Activated T-cell treated with anti-CD3 and anti-CD28 coated beads, Interleukin-2, amount 50 U/mL, for 24 hours (primary cell): ENCODE results near the gene ZPR1.
"Not testable (repeated sequence)": the region's sequence is repeated elsewhere in the genome, so short reads cannot be mapped to it uniquely, and the experiment has no call there.

Source experiments
- DNase-seq: peaks from one replicate; pipeline ENCODE4 v3.0.0-alpha.2; 2020
- H3K27ac Mint-ChIP-seq: 2 replicates; pipeline ENCODE4 v1.8.0; 2020; ENCODE audit warnings: mild to moderate bottlenecking, mixed read lengths
- H3K27me3 Mint-ChIP-seq: 2 replicates; pipeline ENCODE4 v1.8.0; 2020; ENCODE audit warnings: mixed read lengths
- H3K36me3 Mint-ChIP-seq: 2 replicates; pipeline ENCODE4 v1.8.0; 2020; ENCODE audit warnings: low read depth, mixed read lengths
- H3K4me1 Mint-ChIP-seq: 2 replicates; pipeline ENCODE4 v1.8.0; 2020; ENCODE audit warnings: low read depth, mixed read lengths
- H3K4me3 Mint-ChIP-seq: 2 replicates; pipeline ENCODE4 v1.8.0; 2020; ENCODE audit warnings: mild to moderate bottlenecking, moderate library complexity, mixed read lengths
- H3K9me3 Mint-ChIP-seq: 2 replicates; pipeline ENCODE4 v1.8.0; 2020; ENCODE audit warnings: mixed read lengths

The ZPR1 gene, protein sequence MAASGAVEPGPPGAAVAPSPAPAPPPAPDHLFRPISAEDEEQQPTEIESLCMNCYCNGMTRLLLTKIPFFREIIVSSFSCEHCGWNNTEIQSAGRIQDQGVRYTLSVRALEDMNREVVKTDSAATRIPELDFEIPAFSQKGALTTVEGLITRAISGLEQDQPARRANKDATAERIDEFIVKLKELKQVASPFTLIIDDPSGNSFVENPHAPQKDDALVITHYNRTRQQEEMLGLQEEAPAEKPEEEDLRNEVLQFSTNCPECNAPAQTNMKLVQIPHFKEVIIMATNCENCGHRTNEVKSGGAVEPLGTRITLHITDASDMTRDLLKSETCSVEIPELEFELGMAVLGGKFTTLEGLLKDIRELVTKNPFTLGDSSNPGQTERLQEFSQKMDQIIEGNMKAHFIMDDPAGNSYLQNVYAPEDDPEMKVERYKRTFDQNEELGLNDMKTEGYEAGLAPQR

DNA sequence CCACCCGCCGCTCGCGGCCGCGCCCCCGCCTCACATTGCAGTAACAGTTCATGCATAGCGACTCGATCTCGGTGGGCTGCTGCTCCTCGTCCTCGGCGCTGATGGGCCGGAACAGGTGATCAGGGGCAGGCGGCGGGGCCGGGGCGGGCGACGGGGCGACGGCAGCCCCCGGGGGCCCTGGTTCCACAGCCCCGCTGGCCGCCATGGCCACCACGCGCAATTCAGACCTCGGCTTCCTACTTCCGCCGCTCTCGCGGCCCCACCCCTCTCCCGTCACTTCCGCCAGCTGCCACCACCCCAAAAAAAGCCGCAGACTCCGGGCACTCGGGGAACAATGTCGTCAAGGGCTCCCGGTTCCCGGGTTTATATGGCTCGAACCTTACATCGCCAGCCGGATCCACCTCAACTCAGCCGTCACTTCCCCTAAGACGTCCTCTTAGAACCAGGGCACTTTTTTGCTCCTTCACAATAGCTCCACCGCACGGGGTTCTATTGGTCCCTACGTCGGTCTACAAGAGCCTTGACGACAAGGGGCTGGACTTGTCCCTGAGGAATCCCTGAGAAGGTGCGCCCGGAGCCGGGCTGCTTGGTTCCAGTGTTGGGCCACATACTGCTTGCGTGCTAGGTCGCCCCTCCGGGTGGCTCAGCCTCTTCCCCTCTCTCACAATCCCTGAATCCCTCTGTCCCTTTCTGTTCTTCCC is at the start of gene ZPR1:
Gene ZPR1 (minus strand): TSS at position 238 of the 701 bp plus-strand sequence. CDS start 33 bp downstream, at position 205.
- peak; percentile 92 for DNase-seq
- peaks cover 48% of the 10 kb centered on the region for H3K36me3 Mint-ChIP-seq
- H3K27ac Mint-ChIP-seq: peak within 1 kb of the TSS; percentile 94
- H3K4me1 Mint-ChIP-seq: peaks cover 59% of the 10 kb centered on the region
- no peaks in the 10 kb centered on the region for H3K27me3 Mint-ChIP-seq
- peak within 1 kb of the TSS; percentile 95 for H3K4me3 Mint-ChIP-seq
- no peaks in the 10 kb centered on the region for H3K9me3 Mint-ChIP-seq

DNA sequence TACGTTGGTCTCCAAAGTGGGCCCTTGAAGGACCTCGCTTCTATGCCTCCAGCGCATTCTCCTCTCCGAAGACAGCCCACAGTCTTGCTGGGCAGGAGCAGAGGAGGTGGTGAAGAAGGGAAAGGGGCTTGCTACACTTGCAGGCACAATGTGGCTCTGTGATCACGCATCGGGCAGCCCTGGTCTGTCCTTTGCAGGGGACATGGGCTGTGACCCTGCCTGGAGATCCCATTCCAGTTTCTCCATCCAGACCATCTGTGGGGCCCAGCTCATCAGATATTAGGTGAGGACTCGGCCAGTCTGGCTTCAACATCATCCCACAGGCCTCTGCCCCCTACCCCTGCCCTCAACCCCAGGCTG is 48.8 kb upstream of the ZPR1 start:
- Mint-ChIP-seq H3K4me3 (no peak overlapping the region), H3K36me3 (no peaks in the 10 kb centered on the region), H3K27ac (no peak overlapping the region), H3K27me3 (peaks cover 3% of the 10 kb centered on the region), H3K9me3 (no peaks in the 10 kb centered on the region), H3K4me1 (peaks cover 15% of the 10 kb centered on the region)
- no peak for DNase-seq

DNA sequence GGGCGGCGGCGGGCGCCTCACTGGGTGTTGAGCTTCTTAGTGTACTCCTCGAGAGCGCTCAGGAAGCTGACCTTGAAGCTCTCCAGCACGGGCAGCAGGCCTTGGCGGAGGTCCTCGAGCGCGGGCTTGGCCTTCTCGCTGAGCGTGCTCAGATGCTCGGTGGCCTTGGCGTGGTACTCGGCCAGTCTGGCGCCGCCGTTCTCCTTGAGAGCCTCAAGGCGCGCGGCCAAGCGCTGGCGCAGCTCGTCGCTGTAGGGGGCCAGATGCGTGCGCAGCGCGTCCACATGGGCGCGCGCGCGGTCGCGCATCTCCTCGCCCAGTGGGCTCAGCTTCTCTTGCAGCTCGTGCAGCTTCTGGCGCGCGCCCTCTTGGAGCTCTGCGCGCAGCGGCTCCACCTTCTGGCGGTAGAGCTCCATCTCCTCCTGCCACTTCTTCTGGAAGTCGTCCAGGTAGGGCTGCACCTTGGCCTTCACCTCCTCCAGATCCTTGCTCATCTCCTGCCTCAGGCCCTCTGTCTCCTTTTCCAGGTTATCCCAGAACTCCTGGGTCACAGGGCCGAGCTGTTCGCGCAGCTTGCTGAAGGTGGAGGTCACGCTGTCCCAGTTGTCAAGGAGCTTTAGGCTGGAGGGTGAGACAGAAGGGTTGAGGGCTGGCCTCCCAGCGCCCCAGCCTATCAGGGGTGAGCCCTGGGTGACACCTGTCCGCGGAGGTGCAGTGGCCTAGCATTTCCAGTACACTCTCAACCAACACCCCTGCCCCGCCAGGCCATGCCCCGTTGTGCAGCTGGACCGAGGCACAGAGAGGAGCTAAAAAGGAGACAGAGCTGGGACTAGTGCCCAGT is 48.2 kb upstream of the ZPR1 start:
- Mint-ChIP-seq H3K27ac (peak overlapping the region; percentile 47), H3K36me3 (no peaks in the 10 kb centered on the region), H3K9me3 (no peaks in the 10 kb centered on the region), H3K4me1 (peaks cover 15% of the 10 kb centered on the region), H3K4me3 (peak overlapping the region; percentile 64), H3K27me3 (peaks cover 3% of the 10 kb centered on the region)
- DNase-seq: peak; percentile 85

DNA sequence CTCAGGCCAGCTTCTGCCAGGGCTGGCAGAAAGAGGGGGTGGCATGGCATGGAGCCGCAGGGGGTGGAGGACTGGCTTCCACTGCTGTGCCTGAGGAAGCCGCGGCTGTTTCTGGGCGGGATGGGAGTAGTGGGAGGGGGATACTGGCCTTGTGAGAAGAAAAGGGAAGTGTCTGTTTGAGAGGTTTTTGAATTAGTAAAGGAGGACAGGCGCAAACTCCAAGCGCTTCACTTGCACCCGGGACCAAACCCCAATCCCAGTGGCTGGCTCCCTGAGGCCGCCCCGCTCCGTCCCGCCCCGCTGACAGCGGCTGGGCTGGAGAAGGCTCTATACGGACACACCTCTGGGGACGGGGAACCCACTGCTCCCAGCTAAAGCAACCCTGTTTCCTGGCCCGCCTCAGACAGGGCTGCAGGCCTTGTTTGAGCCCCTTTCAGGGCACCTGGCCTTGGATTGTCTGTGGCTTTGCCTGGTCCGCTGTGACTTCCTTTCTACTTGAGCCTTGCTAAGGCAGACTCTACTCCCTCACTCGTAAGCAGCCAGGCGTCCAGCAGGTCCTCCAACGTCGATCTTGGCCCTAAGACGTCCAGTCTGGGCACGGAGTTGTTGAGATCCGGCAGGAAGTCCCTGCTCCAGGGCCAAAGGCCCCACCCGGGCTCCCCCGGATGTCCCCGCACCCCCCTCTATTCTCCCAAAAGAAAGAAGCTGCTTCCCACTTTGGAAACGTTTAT is 47.4 kb upstream of the ZPR1 start:
- H3K9me3 Mint-ChIP-seq: no peaks in the 10 kb centered on the region
- H3K27ac Mint-ChIP-seq: peak overlapping the region; percentile 51
- peaks cover 15% of the 10 kb centered on the region for H3K4me1 Mint-ChIP-seq
- H3K27me3 Mint-ChIP-seq: peaks cover 3% of the 10 kb centered on the region
- no peak for DNase-seq
- H3K36me3 Mint-ChIP-seq: no peaks in the 10 kb centered on the region
- peak overlapping the region; percentile 64 for H3K4me3 Mint-ChIP-seq

DNA sequence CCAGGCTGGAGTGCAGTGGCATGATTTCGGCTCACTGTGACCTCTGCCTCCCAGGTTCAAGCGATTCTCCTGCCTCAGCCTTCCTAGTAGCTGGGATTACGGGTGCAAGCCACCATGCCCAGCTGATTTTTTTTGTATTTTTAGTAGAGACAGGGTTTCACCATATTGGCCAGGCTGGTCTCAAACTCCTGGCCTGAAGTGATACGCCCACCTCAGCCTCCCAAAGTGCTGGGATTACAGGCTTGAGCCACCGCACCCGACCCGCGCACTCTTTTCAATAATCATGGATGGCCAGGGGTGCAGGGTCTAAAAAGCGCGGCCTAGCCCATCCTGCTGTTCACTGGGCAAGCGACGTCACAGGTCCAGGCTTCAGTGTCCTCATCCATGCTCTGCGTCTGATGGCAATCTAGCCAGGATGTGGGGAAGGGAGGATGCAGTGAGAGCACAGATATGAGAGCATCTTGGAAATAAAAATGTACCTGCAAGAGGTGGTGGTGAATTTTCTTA is 46.8 kb upstream of the ZPR1 start:
- not testable (repeated sequence) for H3K27me3 Mint-ChIP-seq
- Mint-ChIP-seq H3K27ac (peak overlapping the region; percentile 51), H3K4me1 (peaks cover 15% of the 10 kb centered on the region)

DNA sequence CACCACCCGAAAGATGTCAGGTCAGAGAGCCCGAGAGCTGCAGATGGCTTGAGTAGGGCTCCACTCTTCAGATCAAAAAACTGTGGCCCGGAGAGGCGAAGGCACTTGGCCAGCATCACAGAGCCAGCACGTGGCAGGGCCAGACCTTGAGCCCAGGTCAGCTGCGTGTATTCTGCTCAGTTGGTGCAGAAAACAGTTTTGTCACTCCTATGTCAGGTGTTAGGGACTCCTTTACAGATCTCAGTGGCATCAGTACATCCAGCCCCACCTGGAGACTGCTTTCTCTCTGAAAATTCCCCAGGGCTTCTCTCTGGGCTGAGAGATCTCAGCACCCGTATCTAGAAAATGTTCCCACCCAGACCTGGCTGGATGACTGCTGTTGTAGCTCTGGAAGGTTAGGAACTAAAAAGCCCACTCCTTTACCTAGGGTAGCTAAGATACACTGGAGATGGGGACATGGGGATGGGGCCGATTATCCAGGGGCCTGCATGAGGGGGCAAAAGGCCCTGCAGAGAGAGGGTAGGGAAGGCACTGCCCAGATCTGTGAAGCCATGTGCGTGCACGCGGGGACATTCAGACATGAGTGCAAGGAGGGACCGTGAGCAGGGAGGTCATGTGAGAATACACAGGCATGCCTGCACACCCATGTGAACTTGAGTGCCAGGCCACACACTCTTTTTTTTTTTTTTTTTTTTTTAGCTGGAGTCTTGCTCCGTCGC is 46.2 kb upstream of the ZPR1 start:
- H3K27me3 Mint-ChIP-seq: peaks cover 3% of the 10 kb centered on the region
- DNase-seq: no peak
- H3K27ac Mint-ChIP-seq: no peak overlapping the region
- H3K4me3 Mint-ChIP-seq: no peak overlapping the region
- no peaks in the 10 kb centered on the region for H3K9me3 Mint-ChIP-seq
- H3K36me3 Mint-ChIP-seq: no peaks in the 10 kb centered on the region
- peaks cover 15% of the 10 kb centered on the region for H3K4me1 Mint-ChIP-seq

More for the DNA sequence above, 46.8 kb upstream of the ZPR1 start:
- H3K9me3 Mint-ChIP-seq, H3K36me3 Mint-ChIP-seq, DNase-seq: not testable (repeated sequence)
- H3K4me3 Mint-ChIP-seq: peak overlapping the region; percentile 2

DNA sequence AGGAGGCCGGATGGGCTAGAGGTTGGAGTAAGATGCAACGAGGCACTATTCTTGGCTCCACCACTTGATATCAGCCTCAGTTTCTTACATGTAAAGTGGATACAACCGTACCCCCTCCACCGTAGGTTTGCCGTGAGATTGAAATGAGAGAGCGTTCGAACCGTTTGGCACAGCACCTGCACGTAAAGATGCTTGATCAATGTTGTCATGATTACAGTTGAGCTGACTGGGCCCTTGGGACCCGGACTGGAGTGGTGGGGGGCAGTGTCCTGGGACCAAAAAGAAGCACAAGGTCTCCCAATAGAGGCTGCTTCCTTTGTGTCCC is 45.6 kb upstream of the ZPR1 start:
- Mint-ChIP-seq H3K9me3 (no peaks in the 10 kb centered on the region), H3K4me3 (no peak overlapping the region), H3K27me3 (peaks cover 3% of the 10 kb centered on the region), H3K27ac (no peak overlapping the region), H3K4me1 (peaks cover 15% of the 10 kb centered on the region), H3K36me3 (no peaks in the 10 kb centered on the region)
- DNase-seq: no peak

DNA sequence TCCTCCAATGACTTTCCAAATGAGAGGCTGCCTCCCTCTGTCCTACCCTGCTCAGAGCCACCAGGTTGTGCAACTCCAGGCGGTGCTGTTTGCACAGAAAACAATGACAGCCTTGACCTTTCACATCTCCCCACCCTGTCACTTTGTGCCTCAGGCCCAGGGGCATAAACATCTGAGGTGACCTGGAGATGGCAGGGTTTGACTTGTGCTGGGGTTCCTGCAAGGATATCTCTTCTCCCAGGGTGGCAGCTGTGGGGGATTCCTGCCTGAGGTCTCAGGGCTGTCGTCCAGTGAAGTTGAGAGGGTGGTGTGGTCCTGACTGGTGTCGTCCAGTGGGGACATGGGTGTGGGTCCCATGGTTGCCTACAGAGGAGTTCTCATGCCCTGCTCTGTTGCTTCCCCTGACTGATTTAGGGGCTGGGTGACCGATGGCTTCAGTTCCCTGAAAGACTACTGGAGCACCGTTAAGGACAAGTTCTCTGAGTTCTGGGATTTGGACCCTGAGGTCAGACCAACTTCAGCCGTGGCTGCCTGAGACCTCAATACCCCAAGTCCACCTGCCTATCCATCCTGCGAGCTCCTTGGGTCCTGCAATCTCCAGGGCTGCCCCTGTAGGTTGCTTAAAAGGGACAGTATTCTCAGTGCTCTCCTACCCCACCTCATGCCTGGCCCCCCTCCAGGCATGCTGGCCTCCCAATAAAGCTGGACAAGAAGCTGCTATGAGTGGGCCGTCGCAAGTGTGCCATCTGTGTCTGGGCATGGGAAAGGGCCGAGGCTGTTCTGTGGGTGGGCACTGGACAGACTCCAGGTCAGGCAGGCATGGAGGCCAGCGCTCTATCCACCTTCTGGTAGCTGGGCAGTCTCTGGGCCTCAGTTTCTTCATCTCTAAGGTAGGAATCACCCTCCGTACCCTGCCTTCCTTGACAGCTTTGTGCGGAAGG is 44.8 kb upstream of the ZPR1 start:
- Mint-ChIP-seq H3K27me3 (peaks cover 3% of the 10 kb centered on the region), H3K36me3 (no peaks in the 10 kb centered on the region), H3K4me1 (peaks cover 15% of the 10 kb centered on the region), H3K4me3 (no peak overlapping the region), H3K9me3 (no peaks in the 10 kb centered on the region), H3K27ac (no peak overlapping the region)
- DNase-seq: no peak

DNA sequence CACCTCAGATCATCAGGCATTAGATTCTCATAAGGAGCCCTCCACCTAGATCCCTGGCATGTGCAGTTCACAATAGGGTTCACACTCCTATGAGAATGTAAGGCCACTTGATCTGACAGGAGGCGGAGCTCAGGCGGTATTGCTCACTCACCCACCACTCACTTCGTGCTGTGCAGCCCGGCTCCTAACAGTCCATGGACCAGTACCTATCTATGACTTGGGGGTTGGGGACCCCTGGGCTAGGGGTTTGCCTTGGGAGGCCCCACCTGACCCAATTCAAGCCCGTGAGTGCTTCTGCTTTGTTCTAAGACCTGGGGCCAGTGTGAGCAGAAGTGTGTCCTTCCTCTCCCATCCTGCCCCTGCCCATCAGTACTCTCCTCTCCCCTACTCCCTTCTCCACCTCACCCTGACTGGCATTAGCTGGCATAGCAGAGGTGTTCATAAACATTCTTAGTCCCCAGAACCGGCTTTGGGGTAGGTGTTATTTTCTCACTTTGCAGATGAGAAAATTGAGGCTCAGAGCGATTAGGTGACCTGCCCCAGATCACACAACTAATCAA is 44.0 kb upstream of the ZPR1 start:
- Mint-ChIP-seq H3K27ac (no peak overlapping the region), H3K36me3 (no peaks in the 10 kb centered on the region), H3K27me3 (peaks cover 3% of the 10 kb centered on the region), H3K4me1 (peaks cover 15% of the 10 kb centered on the region), H3K4me3 (no peak overlapping the region), H3K9me3 (no peaks in the 10 kb centered on the region)
- DNase-seq: no peak

DNA sequence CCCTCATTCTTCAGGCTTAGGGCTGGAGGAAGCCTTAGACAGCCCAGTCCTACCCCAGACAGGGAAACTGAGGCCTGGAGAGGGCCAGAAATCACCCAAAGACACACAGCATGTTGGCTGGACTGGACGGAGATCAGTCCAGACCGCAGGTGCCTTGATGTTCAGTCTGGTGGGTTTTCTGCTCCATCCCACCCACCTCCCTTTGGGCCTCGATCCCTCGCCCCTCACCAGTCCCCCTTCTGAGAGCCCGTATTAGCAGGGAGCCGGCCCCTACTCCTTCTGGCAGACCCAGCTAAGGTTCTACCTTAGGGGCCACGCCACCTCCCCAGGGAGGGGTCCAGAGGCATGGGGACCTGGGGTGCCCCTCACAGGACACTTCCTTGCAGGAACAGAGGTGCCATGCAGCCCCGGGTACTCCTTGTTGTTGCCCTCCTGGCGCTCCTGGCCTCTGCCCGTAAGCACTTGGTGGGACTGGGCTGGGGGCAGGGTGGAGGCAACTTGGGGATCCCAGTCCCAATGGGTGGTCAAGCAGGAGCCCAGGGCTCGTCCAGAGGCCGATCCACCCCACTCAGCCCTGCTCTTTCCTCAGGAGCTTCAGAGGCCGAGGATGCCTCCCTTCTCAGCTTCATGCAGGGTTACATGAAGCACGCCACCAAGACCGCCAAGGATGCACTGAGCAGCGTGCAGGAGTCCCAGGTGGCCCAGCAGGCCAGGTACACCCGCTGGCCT is 42.5 kb upstream of the ZPR1 start:
- no peaks in the 10 kb centered on the region for H3K36me3 Mint-ChIP-seq
- H3K27ac Mint-ChIP-seq: no peak overlapping the region
- DNase-seq: no peak
- peaks cover 6% of the 10 kb centered on the region for H3K4me1 Mint-ChIP-seq
- peaks cover 3% of the 10 kb centered on the region for H3K27me3 Mint-ChIP-seq
- no peak overlapping the region for H3K4me3 Mint-ChIP-seq
- H3K9me3 Mint-ChIP-seq: no peaks in the 10 kb centered on the region

DNA sequence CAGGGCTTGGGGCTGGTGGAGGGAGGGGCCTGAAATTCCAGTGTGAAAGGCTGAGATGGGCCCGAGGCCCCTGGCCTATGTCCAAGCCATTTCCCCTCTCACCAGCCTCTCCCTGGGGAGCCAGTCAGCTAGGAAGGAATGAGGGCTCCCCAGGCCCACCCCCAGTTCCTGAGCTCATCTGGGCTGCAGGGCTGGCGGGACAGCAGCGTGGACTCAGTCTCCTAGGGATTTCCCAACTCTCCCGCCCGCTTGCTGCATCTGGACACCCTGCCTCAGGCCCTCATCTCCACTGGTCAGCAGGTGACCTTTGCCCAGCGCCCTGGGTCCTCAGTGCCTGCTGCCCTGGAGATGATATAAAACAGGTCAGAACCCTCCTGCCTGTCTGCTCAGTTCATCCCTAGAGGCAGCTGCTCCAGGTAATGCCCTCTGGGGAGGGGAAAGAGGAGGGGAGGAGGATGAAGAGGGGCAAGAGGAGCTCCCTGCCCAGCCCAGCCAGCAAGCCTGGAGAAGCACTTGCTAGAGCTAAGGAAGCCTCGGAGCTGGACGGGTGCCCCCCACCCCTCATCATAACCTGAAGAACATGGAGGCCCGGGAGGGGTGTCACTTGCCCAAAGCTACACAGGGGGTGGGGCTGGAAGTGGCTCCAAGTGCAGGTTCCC is 41.8 kb upstream of the ZPR1 start, which contains the start of gene APOC3:
Gene APOC3 (plus strand): TSS at position 383 of the 659 bp plus-strand sequence. CDS start 676 bp downstream, outside the sequence.
- Mint-ChIP-seq H3K27ac (no peak within 1 kb of the TSS), H3K4me1 (peaks cover under 1% of the 10 kb centered on the region), H3K4me3 (no peak within 1 kb of the TSS), H3K27me3 (peaks cover under 1% of the 10 kb centered on the region), H3K36me3 (no peaks in the 10 kb centered on the region), H3K9me3 (no peaks in the 10 kb centered on the region)
- no peak for DNase-seq
